ENCODE results near the gene DGKI. TPM values are rescaled to one million over a fixed set of nuclear protein-coding genes. Genes with fewer than 3 reads are reported as not detected.

Gene DGKI
- total RNA-seq, 1 experiment from 2014 or later: not detected

DNA sequence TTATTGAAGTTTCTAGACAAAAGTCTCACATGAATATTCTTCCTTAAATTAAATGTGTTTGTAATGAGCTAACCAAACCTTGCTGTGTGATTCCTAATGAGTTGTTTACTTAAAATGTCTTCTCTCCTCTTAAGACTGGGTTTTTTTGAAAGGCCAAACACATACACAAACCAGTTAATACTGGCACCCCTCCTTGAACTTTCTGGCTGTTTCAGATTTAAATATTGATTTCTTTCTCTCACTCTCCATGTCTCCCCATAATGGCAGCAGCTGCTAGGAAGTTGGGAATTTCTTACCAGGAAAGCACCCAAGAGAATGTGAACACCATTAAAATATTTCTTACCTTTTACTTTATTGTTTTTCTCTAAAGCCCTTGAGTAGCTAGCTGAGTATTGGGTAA lies 491.8 kb downstream of the DGKI start:
- H3K27ac ChIP-seq (ENCODE audit: low read length): no peak overlapping the region
- DNase-seq (ENCODE audit: low read depth, low spot score) (no peak), ATAC-seq (no peak)
- no TSS peak for BruUV-seq (replicated peaks)
- CTCF ChIA-PET: no interaction called here
- H3K4me3 ChIP-seq (ENCODE audit: low read depth in 2 of 2, low read length in 2 of 2): no peak overlapping the region
- peaks cover 8% of the 10 kb centered on the region; the same call in 1 of the 2 replicates for H3K9me3 ChIP-seq (ENCODE audit: control insufficient read depth, insufficient read depth, low read depth, low read length)
- no peaks in the 10 kb centered on the region for H3K4me1 ChIP-seq (ENCODE audit: control insufficient read depth, insufficient read depth, low read length)
- POLR2A ChIA-PET: no interaction called here
- in situ Hi-C loops (cut with HindIII; ENCODE audit: low pct_unique_long_range_greater_than_20kb, low sequenced_read_pairs) (no loop called here), intact Hi-C loops (cut with micrococcal nuclease; ENCODE audit: unreplicated experiment) (no loop called here)
- H3K36me3 ChIP-seq (ENCODE audit: control insufficient read depth, insufficient read depth, low read length): no peaks in the 10 kb centered on the region
- TF ChIP-seq, protein P1, sequence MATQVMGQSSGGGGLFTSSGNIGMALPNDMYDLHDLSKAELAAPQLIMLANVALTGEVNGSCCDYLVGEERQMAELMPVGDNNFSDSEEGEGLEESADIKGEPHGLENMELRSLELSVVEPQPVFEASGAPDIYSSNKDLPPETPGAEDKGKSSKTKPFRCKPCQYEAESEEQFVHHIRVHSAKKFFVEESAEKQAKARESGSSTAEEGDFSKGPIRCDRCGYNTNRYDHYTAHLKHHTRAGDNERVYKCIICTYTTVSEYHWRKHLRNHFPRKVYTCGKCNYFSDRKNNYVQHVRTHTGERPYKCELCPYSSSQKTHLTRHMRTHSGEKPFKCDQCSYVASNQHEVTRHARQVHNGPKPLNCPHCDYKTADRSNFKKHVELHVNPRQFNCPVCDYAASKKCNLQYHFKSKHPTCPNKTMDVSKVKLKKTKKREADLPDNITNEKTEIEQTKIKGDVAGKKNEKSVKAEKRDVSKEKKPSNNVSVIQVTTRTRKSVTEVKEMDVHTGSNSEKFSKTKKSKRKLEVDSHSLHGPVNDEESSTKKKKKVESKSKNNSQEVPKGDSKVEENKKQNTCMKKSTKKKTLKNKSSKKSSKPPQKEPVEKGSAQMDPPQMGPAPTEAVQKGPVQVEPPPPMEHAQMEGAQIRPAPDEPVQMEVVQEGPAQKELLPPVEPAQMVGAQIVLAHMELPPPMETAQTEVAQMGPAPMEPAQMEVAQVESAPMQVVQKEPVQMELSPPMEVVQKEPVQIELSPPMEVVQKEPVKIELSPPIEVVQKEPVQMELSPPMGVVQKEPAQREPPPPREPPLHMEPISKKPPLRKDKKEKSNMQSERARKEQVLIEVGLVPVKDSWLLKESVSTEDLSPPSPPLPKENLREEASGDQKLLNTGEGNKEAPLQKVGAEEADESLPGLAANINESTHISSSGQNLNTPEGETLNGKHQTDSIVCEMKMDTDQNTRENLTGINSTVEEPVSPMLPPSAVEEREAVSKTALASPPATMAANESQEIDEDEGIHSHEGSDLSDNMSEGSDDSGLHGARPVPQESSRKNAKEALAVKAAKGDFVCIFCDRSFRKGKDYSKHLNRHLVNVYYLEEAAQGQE (IDR thresholded peaks at IDR 0.05; ENCODE audit: insufficient read depth in 1 of 2, low read depth in 2 of 2, low read length in 1 of 2): no peak
- TF ChIP-seq TCF7L2 (IDR thresholded peaks at IDR 0.05; ENCODE audit: low read depth, low read length): no peak
- TF ChIP-seq, protein P2, sequence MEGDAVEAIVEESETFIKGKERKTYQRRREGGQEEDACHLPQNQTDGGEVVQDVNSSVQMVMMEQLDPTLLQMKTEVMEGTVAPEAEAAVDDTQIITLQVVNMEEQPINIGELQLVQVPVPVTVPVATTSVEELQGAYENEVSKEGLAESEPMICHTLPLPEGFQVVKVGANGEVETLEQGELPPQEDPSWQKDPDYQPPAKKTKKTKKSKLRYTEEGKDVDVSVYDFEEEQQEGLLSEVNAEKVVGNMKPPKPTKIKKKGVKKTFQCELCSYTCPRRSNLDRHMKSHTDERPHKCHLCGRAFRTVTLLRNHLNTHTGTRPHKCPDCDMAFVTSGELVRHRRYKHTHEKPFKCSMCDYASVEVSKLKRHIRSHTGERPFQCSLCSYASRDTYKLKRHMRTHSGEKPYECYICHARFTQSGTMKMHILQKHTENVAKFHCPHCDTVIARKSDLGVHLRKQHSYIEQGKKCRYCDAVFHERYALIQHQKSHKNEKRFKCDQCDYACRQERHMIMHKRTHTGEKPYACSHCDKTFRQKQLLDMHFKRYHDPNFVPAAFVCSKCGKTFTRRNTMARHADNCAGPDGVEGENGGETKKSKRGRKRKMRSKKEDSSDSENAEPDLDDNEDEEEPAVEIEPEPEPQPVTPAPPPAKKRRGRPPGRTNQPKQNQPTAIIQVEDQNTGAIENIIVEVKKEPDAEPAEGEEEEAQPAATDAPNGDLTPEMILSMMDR (IDR thresholded peaks at IDR 0.05): no peak
- TF ChIP-seq SIN3A (IDR thresholded peaks at IDR 0.05; ENCODE audit: borderline replicate concordance, insufficient read depth, low read depth, low read length): no peak
- no peak for TF ChIP-seq POLR2AphosphoS5 (IDR thresholded peaks at IDR 0.05; ENCODE audit: low read depth, low read length)
- no peaks in the 10 kb centered on the region for H3K27me3 ChIP-seq (ENCODE audit: control insufficient read depth, insufficient read depth, low read length)

DNA sequence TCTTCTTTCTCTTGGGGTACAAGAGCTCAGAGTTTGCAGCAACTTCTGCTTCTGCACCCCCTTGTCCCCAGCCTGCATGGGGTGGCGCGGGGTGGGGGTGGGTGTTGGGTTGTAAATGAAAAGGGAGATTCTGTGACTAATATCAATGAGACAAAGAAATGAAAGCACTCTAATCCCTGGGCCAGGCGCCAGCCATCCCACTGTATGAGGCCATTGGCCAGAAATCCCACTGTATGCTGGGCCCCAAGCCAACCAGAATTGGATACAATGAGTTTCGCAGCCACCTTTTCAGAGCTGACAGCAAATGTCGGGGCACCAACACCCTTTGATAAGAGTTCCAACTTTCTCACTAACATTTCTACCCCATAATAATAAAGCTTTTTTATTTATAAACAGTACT lies 492.4 kb downstream of the DGKI start:
- in situ Hi-C loops (cut with HindIII; ENCODE audit: low pct_unique_long_range_greater_than_20kb, low sequenced_read_pairs) (no loop called here), intact Hi-C loops (cut with micrococcal nuclease; ENCODE audit: unreplicated experiment) (no loop called here)
- ATAC-seq (no peak), DNase-seq (ENCODE audit: low read depth, low spot score) (no peak)
- TF ChIP-seq, protein P2 (IDR thresholded peaks at IDR 0.05): no peak
- TF ChIP-seq, protein P1 (IDR thresholded peaks at IDR 0.05; ENCODE audit: insufficient read depth in 1 of 2, low read depth in 2 of 2, low read length in 1 of 2): no peak
- TF ChIP-seq POLR2AphosphoS5 (IDR thresholded peaks at IDR 0.05; ENCODE audit: low read depth, low read length) (no peak), SIN3A (IDR thresholded peaks at IDR 0.05; ENCODE audit: borderline replicate concordance, insufficient read depth, low read depth, low read length) (no peak), TCF7L2 (IDR thresholded peaks at IDR 0.05; ENCODE audit: low read depth, low read length) (no peak)
- Histone ChIP-seq H3K4me3 (ENCODE audit: low read depth in 2 of 2, low read length in 2 of 2) (no peak overlapping the region), H3K27ac (ENCODE audit: low read length) (no peak overlapping the region), H3K27me3 (ENCODE audit: control insufficient read depth, insufficient read depth, low read length) (no peaks in the 10 kb centered on the region), H3K9me3 (ENCODE audit: control insufficient read depth, insufficient read depth, low read depth, low read length) (peaks cover 2% of the 10 kb centered on the region; the same call in 1 of the 2 replicates), H3K4me1 (ENCODE audit: control insufficient read depth, insufficient read depth, low read length) (no peaks in the 10 kb centered on the region), H3K36me3 (ENCODE audit: control insufficient read depth, insufficient read depth, low read length) (no peaks in the 10 kb centered on the region)
- ChIA-PET POLR2A (no interaction called here), CTCF (no interaction called here)
- BruUV-seq (replicated peaks): no TSS peak
